ENCODE measurements around the gene ZNF526.

DNA sequence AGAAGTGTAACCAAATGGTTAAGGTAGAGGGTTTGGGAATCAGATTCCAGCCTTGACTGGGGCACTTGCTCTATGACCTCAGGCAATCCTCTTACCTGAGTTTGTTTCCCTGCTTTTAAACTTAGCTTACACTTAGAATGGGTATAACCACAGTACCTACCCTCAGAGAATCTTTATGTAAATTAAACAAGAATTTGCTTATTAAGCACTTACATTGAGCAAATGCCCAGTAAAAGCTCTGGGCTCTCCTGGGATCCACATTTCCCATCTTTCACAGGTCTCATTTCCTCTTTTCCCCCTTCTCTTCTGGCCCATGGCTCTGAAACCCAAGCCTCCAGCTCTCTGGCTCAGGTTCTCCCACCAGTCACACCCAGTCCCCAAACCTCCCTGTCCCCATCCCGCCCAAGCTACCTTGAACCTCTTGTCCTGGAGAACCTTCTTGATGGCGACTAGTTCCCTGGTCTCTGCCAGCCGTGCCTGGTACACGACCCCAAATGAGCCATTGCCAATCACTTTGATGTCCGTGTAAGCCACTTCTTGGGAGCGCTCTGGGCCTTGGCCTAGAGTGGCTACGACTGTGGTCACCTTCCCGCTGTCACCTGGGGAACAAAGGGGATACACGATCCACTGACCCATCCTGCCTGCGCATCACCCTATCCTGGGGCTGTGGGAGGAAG, 19.6 kb downstream of the ZNF526 start:
- TF ChIP-seq, protein P1, sequence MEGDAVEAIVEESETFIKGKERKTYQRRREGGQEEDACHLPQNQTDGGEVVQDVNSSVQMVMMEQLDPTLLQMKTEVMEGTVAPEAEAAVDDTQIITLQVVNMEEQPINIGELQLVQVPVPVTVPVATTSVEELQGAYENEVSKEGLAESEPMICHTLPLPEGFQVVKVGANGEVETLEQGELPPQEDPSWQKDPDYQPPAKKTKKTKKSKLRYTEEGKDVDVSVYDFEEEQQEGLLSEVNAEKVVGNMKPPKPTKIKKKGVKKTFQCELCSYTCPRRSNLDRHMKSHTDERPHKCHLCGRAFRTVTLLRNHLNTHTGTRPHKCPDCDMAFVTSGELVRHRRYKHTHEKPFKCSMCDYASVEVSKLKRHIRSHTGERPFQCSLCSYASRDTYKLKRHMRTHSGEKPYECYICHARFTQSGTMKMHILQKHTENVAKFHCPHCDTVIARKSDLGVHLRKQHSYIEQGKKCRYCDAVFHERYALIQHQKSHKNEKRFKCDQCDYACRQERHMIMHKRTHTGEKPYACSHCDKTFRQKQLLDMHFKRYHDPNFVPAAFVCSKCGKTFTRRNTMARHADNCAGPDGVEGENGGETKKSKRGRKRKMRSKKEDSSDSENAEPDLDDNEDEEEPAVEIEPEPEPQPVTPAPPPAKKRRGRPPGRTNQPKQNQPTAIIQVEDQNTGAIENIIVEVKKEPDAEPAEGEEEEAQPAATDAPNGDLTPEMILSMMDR (IDR thresholded peaks at IDR 0.05; ENCODE audit: insufficient read depth, low read length, poor library complexity, severe bottlenecking): no peak
- no peak for TF ChIP-seq EZH2phosphoT487 (conservative IDR thresholded peaks at IDR 0.05; ENCODE audit: low read length)

Measured in SU-DHL-6 (cell line).